Measurements from ENCODE around the gene GPR137B. TPM values are rescaled to one million over a fixed set of nuclear protein-coding genes. Genes with fewer than 3 reads are reported as not detected.
"Not testable (repeated sequence)": the region's sequence is repeated elsewhere in the genome, so short reads cannot be mapped to it uniquely, and the experiment has no call there.

The GPR137B gene
- total RNA-seq: 10 to 100 TPM in 3 of 4 donors, 1 to 10 TPM in 1; 6.0 to 16.2 (median 11.5) TPM

GRCh38 chr1:236142253-236143103 lies at the start of gene GPR137B:
Gene GPR137B (plus strand): TSS chr1:236142539. CDS start chr1:236142623, 84 bp downstream.
- Histone ChIP-seq H3K4me1 (peaks cover 0 to 34% (median 19%) of the 10 kb centered on the region in 4 donors), H3K9me3 (no peaks in the 10 kb centered on the region), H3K27me3 (peaks cover 11% of the 10 kb centered on the region), H3K27ac (peak within 1 kb of the TSS; percentile 57 to 80 (median 68)), H3K4me3 (peak within 1 kb of the TSS; percentile 54 to 86 (median 68)), H3K36me3 (no peaks in the 10 kb centered on the region)
- intact Hi-C loops (cut with DNase I; ENCODE audit: low total_unique reads) (no loop called here), in situ Hi-C loops (cut with MboI; ENCODE audit: low pct_ligation_motif_present in 1 of 4, low pct_unique_long_range_greater_than_20kb in 1 of 4, low sequenced_read_pairs in 3 of 4) (no loop called here)
- TF ChIP-seq CTCF (IDR thresholded peaks at IDR 0.05) (no peak), POLR2AphosphoS5 (IDR thresholded peaks at IDR 0.05) (peak in 1 of 3 donors; percentile 25)
- peak; percentile 55 for DNase-seq
- WGBS, 2 donors (ENCODE audit: low coverage in 1 of 2): 0% methylated on average over 6 to 26 of the region's 105 CpGs

GRCh38 chr1:236092899-236093298 lies 49.4 kb upstream of the GPR137B start:
- intact Hi-C loops (cut with DNase I; ENCODE audit: low total_unique reads): no loop called here
- WGBS, 2 donors (ENCODE audit: low coverage in 1 of 2): 53 to 57% methylated on average over 3 to 5 of the region's 5 CpGs

GRCh38 chr1:236095705-236096520 lies 46.4 kb upstream of the GPR137B start:
- H3K27me3 ChIP-seq: no peaks in the 10 kb centered on the region
- no peaks in the 10 kb centered on the region for H3K36me3 ChIP-seq
- in situ Hi-C loops (cut with MboI; ENCODE audit: low pct_ligation_motif_present in 1 of 4, low pct_unique_long_range_greater_than_20kb in 1 of 4, low sequenced_read_pairs in 3 of 4): no loop called here
- intact Hi-C loops (cut with DNase I; ENCODE audit: low total_unique reads): no loop called here
- TF ChIP-seq POLR2A (IDR thresholded peaks at IDR 0.05) (no peak), POLR2AphosphoS5 (IDR thresholded peaks at IDR 0.05) (no peak), EP300 (IDR thresholded peaks at IDR 0.05; ENCODE audit: low read depth) (no peak), CTCF (IDR thresholded peaks at IDR 0.05) (no peak)
- no peaks in the 10 kb centered on the region for H3K4me1 ChIP-seq
- no peak for DNase-seq
- peak overlapping the region in 1 of 4 donors; percentile 46 for H3K27ac ChIP-seq
- H3K9me3 ChIP-seq: peaks cover 0 to 3% of the 10 kb centered on the region in 2 donors
- WGBS, 2 donors (ENCODE audit: low coverage in 1 of 2): 54 to 67% methylated on average over 3 of the region's 3 CpGs
- H3K4me3 ChIP-seq: no peak overlapping the region

More at GRCh38 chr1:236092899-236093298, 49.4 kb upstream of the GPR137B start:
- no peaks in the 10 kb centered on the region for H3K4me1 ChIP-seq
- no peaks in the 10 kb centered on the region for H3K27me3 ChIP-seq
- DNase-seq: no peak
- no peak overlapping the region for H3K4me3 ChIP-seq
- TF ChIP-seq POLR2AphosphoS5 (IDR thresholded peaks at IDR 0.05) (no peak), EP300 (IDR thresholded peaks at IDR 0.05; ENCODE audit: low read depth) (no peak), POLR2A (IDR thresholded peaks at IDR 0.05) (no peak), CTCF (IDR thresholded peaks at IDR 0.05) (no peak)
- in situ Hi-C loops (cut with MboI; ENCODE audit: low pct_ligation_motif_present in 1 of 4, low pct_unique_long_range_greater_than_20kb in 1 of 4, low sequenced_read_pairs in 3 of 4): no loop called here
- H3K36me3 ChIP-seq: no peaks in the 10 kb centered on the region
- H3K27ac ChIP-seq: no peak overlapping the region
- peaks cover 0 to 3% of the 10 kb centered on the region in 2 donors for H3K9me3 ChIP-seq

GRCh38 chr1:236096660-236097482 lies 45.5 kb upstream of the GPR137B start:
- in situ Hi-C loops (cut with MboI; ENCODE audit: low pct_ligation_motif_present in 1 of 4, low pct_unique_long_range_greater_than_20kb in 1 of 4, low sequenced_read_pairs in 3 of 4); intact Hi-C loops (cut with DNase I; ENCODE audit: low total_unique reads); H3K9me3 ChIP-seq; H3K36me3 ChIP-seq; H3K27me3 ChIP-seq; H3K4me1 ChIP-seq; H3K4me3 ChIP-seq: not testable (repeated sequence)
- H3K27ac ChIP-seq: peak overlapping the region in 3 of 4 donors; percentile 5 to 46 (median 26)
- WGBS, 2 donors (ENCODE audit: low coverage in 1 of 2): 47 to 61% methylated on average over 8 to 15 of the region's 15 CpGs
- DNase-seq: peak; percentile 73

All from transverse colon (tissue), 4 donors.